ENCODE measurements around the gene C15orf62.
A peak's percentile ranks its signal among the peaks of the same experiment; 100 is the strongest.

C15orf62 gene

DNA sequence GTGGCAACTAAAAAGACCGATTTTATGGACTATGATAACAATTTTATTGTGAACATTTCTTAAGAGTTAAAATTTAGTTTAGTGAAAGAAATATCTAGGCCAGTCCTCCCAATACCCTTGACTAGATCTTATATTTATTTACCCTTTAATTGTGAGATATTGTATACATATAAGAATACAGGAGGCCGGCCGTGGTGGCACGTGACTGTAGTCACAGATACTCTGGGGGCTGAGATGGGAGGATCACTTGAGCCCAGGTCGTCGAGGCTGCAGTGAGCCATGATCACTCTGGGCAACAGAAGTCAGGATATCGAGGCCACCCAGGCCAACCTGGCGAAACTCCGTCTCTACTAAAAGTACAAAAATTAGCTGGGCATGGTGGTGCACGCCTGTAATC lies 14.0 kb upstream of the C15orf62 start:
- TF ChIP-seq ZNF384 (IDR thresholded peaks at IDR 0.05), result no peak
- TF ChIP-seq LEF1 (IDR thresholded peaks at IDR 0.05; ENCODE audit: borderline replicate concordance), result no peak
- TF ChIP-seq HDGF (IDR thresholded peaks at IDR 0.05; ENCODE audit: borderline replicate concordance), result no peak
- no peak for TF ChIP-seq CTBP1 (IDR thresholded peaks at IDR 0.05; ENCODE audit: borderline replicate concordance)
- no peak for TF ChIP-seq NFRKB (IDR thresholded peaks at IDR 0.05)
- no peak for TF ChIP-seq TARDBP (IDR thresholded peaks at IDR 0.05)
- TF ChIP-seq BHLHE40 (IDR thresholded peaks at IDR 0.05; ENCODE audit: borderline replicate concordance), result no peak
- TF ChIP-seq SUZ12 (IDR thresholded peaks at IDR 0.05), result no peak
- peak; percentile 21; the same call in 1 of the 2 replicates for TF ChIP-seq L3MBTL2 (conservative IDR thresholded peaks at IDR 0.05)
- TF ChIP-seq FOXA1 (IDR thresholded peaks at IDR 0.05), result no peak
- no peak for TF ChIP-seq FOXK2 (IDR thresholded peaks at IDR 0.05)
- TF ChIP-seq, protein P1, sequence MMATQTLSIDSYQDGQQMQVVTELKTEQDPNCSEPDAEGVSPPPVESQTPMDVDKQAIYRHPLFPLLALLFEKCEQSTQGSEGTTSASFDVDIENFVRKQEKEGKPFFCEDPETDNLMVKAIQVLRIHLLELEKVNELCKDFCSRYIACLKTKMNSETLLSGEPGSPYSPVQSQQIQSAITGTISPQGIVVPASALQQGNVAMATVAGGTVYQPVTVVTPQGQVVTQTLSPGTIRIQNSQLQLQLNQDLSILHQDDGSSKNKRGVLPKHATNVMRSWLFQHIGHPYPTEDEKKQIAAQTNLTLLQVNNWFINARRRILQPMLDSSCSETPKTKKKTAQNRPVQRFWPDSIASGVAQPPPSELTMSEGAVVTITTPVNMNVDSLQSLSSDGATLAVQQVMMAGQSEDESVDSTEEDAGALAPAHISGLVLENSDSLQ (IDR thresholded peaks at IDR 0.05), result peak; percentile 12; the same call in 1 of the 2 replicates
- TF ChIP-seq SP1 (IDR thresholded peaks at IDR 0.05), result no peak
- no peak for TF ChIP-seq ARNT (IDR thresholded peaks at IDR 0.05)
- DNase-seq (ENCODE audit: extremely low spot score), result no peak
- POLR2A ChIA-PET, result no interaction called here
- CTCF ChIA-PET, result interaction anchor here (0.6 kb wide), 2 partner anchors 30 to 89 kb away, joined by 3 to 4 read pairs; no protein-coding TSS in a partner anchor

DNA sequence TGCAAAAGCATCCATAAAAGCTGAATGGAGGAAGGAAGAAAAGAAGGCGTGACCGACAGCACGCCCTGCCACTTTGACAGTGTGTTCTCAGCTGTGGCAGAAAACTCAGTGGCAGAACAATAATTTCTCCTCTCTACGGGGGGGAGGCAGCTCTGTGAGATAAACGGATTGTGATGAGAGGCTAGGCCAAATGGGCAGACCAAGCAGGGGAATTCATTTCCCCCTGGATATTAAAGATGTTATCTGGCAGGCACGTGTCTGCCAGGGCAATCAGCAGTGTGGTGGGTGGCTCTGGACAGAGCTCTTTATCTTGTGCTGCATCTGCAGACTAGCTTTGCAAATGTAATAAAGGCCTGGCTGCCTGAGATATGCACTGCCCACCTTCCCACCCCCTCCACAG lies 12.8 kb upstream of the C15orf62 start:
- CTCF ChIA-PET, result interaction anchor here (0.6 to 1.2 kb wide), 2 partner anchors 22 to 26 kb away, joined by 4 read pairs; no protein-coding TSS in a partner anchor
- POLR2A ChIA-PET, result interaction anchor here (1.0 to 1.4 kb wide), 3 partner anchors 9 to 188 kb away, joined by 3 to 4 read pairs (median 3); partner anchors contain the start of gene RPUSD2
- TF ChIP-seq CTBP1 (IDR thresholded peaks at IDR 0.05; ENCODE audit: borderline replicate concordance), result no peak
- TF ChIP-seq HDGF (IDR thresholded peaks at IDR 0.05; ENCODE audit: borderline replicate concordance), result no peak
- TF ChIP-seq ELF4 (IDR thresholded peaks at IDR 0.05), result no peak
- TF ChIP-seq ARNT (IDR thresholded peaks at IDR 0.05), result no peak
- no peak for TF ChIP-seq L3MBTL2 (conservative IDR thresholded peaks at IDR 0.05)
- no peak for DNase-seq (ENCODE audit: extremely low spot score)

DNA sequence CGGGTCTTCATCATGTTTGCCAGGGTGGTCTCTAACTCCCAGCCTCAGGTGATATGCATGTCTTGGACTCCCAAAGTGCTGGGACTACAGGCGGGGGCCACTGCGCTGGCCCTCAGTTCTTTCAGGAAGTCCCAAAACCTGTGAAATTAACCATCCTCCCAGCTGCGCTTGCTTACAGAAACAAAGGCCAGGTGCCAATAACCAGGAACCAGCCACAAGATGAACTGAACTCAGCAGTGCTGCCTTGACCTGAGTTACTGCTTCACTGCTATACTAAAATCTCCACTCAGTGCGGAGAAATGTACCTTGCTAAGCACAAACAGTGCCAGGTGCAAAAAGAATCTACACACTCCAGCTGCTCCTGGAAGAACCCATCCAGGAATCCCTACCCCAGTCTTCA lies 9.8 kb upstream of the C15orf62 start:
- DNase-seq (ENCODE audit: extremely low spot score), result no peak
- ChIA-PET CTCF (no interaction called here), POLR2A (no interaction called here)
- TF ChIP-seq CTBP1 (IDR thresholded peaks at IDR 0.05; ENCODE audit: borderline replicate concordance) (no peak), ZNF384 (IDR thresholded peaks at IDR 0.05) (no peak), L3MBTL2 (conservative IDR thresholded peaks at IDR 0.05) (no peak), BHLHE40 (IDR thresholded peaks at IDR 0.05; ENCODE audit: borderline replicate concordance) (no peak), FOXA1 (IDR thresholded peaks at IDR 0.05) (no peak), FOXK2 (IDR thresholded peaks at IDR 0.05) (no peak), NFRKB (IDR thresholded peaks at IDR 0.05) (no peak), TARDBP (IDR thresholded peaks at IDR 0.05) (no peak), SP1 (IDR thresholded peaks at IDR 0.05) (no peak), ARNT (IDR thresholded peaks at IDR 0.05) (no peak), HDGF (IDR thresholded peaks at IDR 0.05; ENCODE audit: borderline replicate concordance) (no peak), ELF4 (IDR thresholded peaks at IDR 0.05) (no peak), SUZ12 (IDR thresholded peaks at IDR 0.05) (no peak), LEF1 (IDR thresholded peaks at IDR 0.05; ENCODE audit: borderline replicate concordance) (no peak)
- TF ChIP-seq, protein P1 (IDR thresholded peaks at IDR 0.05), result no peak

DNA sequence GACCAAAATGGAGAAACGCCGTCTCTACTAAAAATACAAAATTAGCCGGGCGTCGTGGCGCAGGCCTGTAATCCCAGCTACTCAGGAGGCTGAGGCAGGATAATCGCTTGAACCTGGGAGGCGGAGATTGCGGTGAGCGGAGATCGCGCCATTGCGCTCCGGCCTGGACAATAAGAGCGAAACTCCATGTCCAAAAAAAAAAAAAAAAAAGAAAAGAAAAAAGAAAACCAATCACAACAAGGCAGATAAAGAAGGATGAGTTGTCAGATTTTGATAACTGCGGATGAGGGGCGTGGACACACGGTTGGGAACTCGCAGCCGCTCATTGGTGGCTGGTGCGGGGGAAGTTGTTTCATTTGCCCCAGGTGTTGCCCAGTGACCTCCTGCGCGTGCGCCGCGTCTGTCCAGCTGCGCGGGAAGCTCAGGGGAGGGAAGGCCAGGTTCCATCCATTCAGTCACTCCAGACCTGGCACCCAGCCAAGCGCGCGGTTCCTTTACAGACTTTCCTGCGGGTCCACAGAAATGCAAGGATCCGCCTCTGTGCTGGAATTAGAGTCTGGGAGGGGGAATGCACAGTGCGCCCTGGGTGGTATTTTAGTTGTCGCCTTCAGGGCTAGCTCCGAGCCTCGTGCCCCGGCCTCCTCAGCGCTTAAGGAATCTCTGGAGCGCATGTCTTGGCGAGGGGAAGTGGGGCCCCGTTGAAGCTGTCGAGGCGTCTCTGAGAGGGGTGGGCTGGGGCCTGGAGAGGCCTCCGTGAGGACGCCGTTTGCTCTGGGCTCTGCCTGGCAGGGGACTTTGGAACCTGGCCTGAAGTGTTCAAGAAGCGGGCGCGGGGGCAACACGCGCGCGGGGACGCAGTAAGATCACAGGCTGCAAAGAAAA lies 6.6 kb upstream of the C15orf62 start:
- DNase-seq (ENCODE audit: extremely low spot score), result peak; percentile 57
- no peak for TF ChIP-seq TARDBP (IDR thresholded peaks at IDR 0.05)
- TF ChIP-seq FOXM1 (IDR thresholded peaks at IDR 0.05; ENCODE audit: borderline replicate concordance), result no peak
- no peak for TF ChIP-seq SP1 (IDR thresholded peaks at IDR 0.05)
- no peak for TF ChIP-seq ELF4 (IDR thresholded peaks at IDR 0.05)
- TF ChIP-seq L3MBTL2 (conservative IDR thresholded peaks at IDR 0.05), result peak; percentile 96
- POLR2A ChIA-PET, result interaction anchor here (0.6 to 2.9 kb wide), 3 partner anchors 44 to 190 kb away, joined by 3 to 9 read pairs (median 3); partner anchors contain the start of genes CHAC1, DNAJC17 and ZFYVE19
- CTCF ChIA-PET, result no interaction called here

DNA sequence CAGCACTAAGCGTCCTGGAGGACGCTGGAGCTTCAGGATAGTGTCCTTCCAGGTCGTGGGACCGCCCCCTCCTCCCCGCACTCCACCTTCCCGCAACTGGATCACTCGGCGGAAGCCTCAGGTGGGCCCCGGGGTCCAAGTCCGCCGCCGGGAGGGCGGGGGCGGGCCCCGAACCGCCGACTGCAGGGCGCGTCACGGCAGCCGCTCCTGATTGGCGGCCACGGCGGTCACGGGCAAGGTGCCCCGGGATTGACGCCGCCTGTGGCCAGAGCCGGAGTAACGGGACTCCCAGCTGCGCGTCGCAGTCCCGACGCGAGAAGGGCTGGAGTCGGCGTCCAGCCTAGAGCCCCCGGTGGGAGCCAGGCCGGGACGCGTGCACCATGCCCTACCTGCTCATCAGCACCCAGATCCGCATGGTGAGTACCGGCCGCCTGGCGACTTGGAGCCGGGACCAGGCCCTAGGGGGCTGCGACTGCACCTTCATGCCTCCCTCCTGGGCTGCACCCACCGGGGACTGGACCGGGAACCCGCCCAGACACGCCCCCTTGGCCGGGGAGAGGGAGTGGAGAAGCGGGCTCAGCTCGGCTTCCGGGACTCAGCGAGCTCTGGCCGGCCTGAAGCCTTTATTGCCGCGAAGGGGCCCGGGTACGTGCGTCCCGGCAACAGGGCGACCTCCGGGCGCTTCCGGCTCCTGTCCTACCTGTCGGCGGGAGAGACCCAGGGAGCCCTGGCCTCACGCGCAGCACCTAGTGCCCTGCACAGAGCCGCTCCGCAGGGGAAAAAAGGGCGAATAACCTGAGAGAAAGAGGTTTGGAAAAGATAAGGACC lies 5.8 kb upstream of the C15orf62 start, which contains the start of gene GCHFR:
Gene GCHFR, plus strand, starts transcription at position 268 of the 828 bp plus-strand sequence. Its CDS starts 113 bp downstream, at position 381.
- TF ChIP-seq TARDBP (IDR thresholded peaks at IDR 0.05) (no peak), L3MBTL2 (conservative IDR thresholded peaks at IDR 0.05) (no peak; the same call in none of the 2 replicates), BHLHE40 (IDR thresholded peaks at IDR 0.05; ENCODE audit: borderline replicate concordance) (no peak), SP1 (IDR thresholded peaks at IDR 0.05) (no peak), FOXA1 (IDR thresholded peaks at IDR 0.05) (no peak), ARNT (IDR thresholded peaks at IDR 0.05) (no peak)
- TF ChIP-seq, protein P1 (IDR thresholded peaks at IDR 0.05), result peak; percentile 80
- ChIA-PET POLR2A (interaction anchor here (0.6 to 2.9 kb wide), 4 partner anchors 11 to 58 kb away, joined by 3 to 9 read pairs (median 3); partner anchors contain the start of genes DNAJC17 and ZFYVE19), CTCF (interaction anchor here (0.9 to 1.2 kb wide), 4 partner anchors 17 to 128 kb away, joined by 3 to 6 read pairs (median 4); no protein-coding TSS in a partner anchor)
- DNase-seq (ENCODE audit: extremely low spot score), result peak; percentile 64
